Endothelial cell of umbilical vein (primary cell): ENCODE results near the gene CAPS. TPM values are rescaled to one million over a fixed set of nuclear protein-coding genes. Genes with fewer than 3 reads are reported as not detected.

Experiments used
- BruUV-seq: library from RNA; stranded (reverse); fragments of 400-500 nt; replicated peaks from 2 replicates; lab custom pipeline; 2021; lab: Mats Ljungman, UMichigan
- CTCF ChIA-PET: fragments of 300-600, 350-600 bp; sonication (Branson Sonifier 250); formaldehyde crosslinking; loops from one replicate; lab custom pipeline; 2021; ENCODE audit warnings: antibody characterized with exemption, inconsistent platforms; lab: Charles Lee
- POLR2A ChIA-PET: fragments of 300-600, 350-600 bp; sonication (Branson Sonifier 250); formaldehyde crosslinking; loops from one replicate; lab custom pipeline; 2021; ENCODE audit warnings: antibody characterized with exemption, inconsistent platforms; lab: Charles Lee
- DNase-seq: peaks from one replicate; pipeline ENCODE4 v3.0.0-alpha.2; 2011; ENCODE audit warnings: low read depth, low spot score
- FAIRE-seq: peaks from 2 replicates; lab custom pipeline; 2011; peaks lifted over from hg19 to GRCh38; lab: Jason Lieb, UNC
- H2AFZ ChIP-seq: 2 replicates; pipeline ENCODE4 v1.6.0; 2012; ENCODE audit warnings: low read depth, low read length, control low read depth, inconsistent platforms
- H3K27ac ChIP-seq: 2 replicates; pipeline ENCODE4 v1.5.1; 2011; ENCODE audit warnings: low read depth, mild to moderate bottlenecking, control low read depth, low read length, moderate library complexity; ENCODE audit not compliant: insufficient read depth
- H3K27me3 ChIP-seq, 2 experiments: 2 replicates each; pipeline versions ENCODE4 v1.6.0 to v1.6.1; 2011; ENCODE audit warnings: low read length in 2 of 2, mixed read lengths in 1 of 2; ENCODE audit not compliant: control insufficient read depth in 2 of 2, insufficient read depth in 2 of 2
- H3K36me3 ChIP-seq, 2 experiments: 2 replicates in 1 of 2; 3 replicates in 1 of 2; pipeline ENCODE4 v1.5.1; 2011; ENCODE audit warnings: low read length in 2 of 2, mild to moderate bottlenecking in 1 of 2, moderate library complexity in 1 of 2; ENCODE audit not compliant: control insufficient read depth in 2 of 2, insufficient read depth in 2 of 2; ENCODE audit errors: extremely low read depth in 1 of 2
- H3K4me1 ChIP-seq: 3 replicates; pipeline ENCODE4 v1.5.1; 2011; ENCODE audit warnings: mild to moderate bottlenecking, low read length; ENCODE audit not compliant: control insufficient read depth, insufficient read depth; ENCODE audit errors: extremely low read depth
- H3K4me2 ChIP-seq: 2 replicates; pipeline ENCODE4 v1.6.1; 2011; ENCODE audit warnings: low read length, control low read depth, mixed read lengths; ENCODE audit not compliant: insufficient read depth
- H3K4me3 ChIP-seq, 3 experiments: fragments of 200-600 bp in 1 of 3; sonication (generic), shearing (Covaris generic) in 1 of 3; replicated peaks in 1 of 3; 2 replicates each; pipeline ENCODE4 v1.5.1; 2011 to 2016; ENCODE audit warnings: control low read depth in 3 of 3, low read length in 3 of 3, mild to moderate bottlenecking in 2 of 3, inconsistent platforms in 1 of 3, low read depth in 1 of 3, moderate library complexity in 1 of 3; ENCODE audit not compliant: insufficient read depth in 1 of 3
- H3K79me2 ChIP-seq: 2 replicates; pipeline ENCODE4 v1.6.0; 2012; ENCODE audit warnings: low read length, inconsistent platforms; ENCODE audit not compliant: control insufficient read depth, insufficient read depth
- H3K9ac ChIP-seq: replicated peaks from 2 replicates; pipeline ENCODE3; 2011; ENCODE audit warnings: low read length, control low read depth; ENCODE audit not compliant: insufficient read depth; ENCODE audit errors: extremely low read depth
- H3K9me1 ChIP-seq: replicated peaks from 3 replicates; pipeline ENCODE4 v1.6.0; 2011; ENCODE audit warnings: mild to moderate bottlenecking, low read length; ENCODE audit not compliant: control insufficient read depth, insufficient read depth; ENCODE audit errors: extremely low read depth
- H3K9me3 ChIP-seq: replicated peaks from 2 replicates; pipeline ENCODE4 v1.5.1; 2012; ENCODE audit warnings: low read length, inconsistent platforms; ENCODE audit not compliant: control insufficient read depth, insufficient read depth
- H4K20me1 ChIP-seq: replicated peaks from 2 replicates; pipeline ENCODE3; 2011; ENCODE audit warnings: mild to moderate bottlenecking, low read length; ENCODE audit not compliant: control insufficient read depth, insufficient read depth; ENCODE audit errors: extremely low read depth
- CTCF ChIP-seq, 2 donors: IDR thresholded peaks; 1 replicate in 1 of 2; 2 replicates in 1 of 2; pipeline ENCODE4 v1.5.1; 2011; ENCODE audit warnings: low read length in 2 of 2, mild to moderate bottlenecking in 2 of 2, moderate library complexity in 2 of 2, control low read depth in 1 of 2, inconsistent platforms in 1 of 2, low read depth in 1 of 2; ENCODE audit not compliant: insufficient read depth in 1 of 2; ENCODE audit errors: extremely low read depth in 1 of 2
- EZH2 ChIP-seq: IDR thresholded peaks from 2 replicates; pipeline ENCODE4 v1.6.1; 2012; ENCODE audit warnings: borderline replicate concordance, low read depth, mild to moderate bottlenecking, moderate library complexity, low read length, inconsistent platforms; ENCODE audit not compliant: severe bottlenecking
- FOS ChIP-seq: IDR thresholded peaks from 2 replicates; pipeline ENCODE4 v1.6.1; 2011; ENCODE audit warnings: mild to moderate bottlenecking, low read length, moderate library complexity, borderline replicate concordance; ENCODE audit not compliant: insufficient read depth
- GATA2 ChIP-seq: IDR thresholded peaks from 2 replicates; pipeline ENCODE4 v1.7.0; 2011; ENCODE audit warnings: low read depth, mild to moderate bottlenecking, moderate library complexity, mixed read lengths, low read length; ENCODE audit not compliant: insufficient read length, insufficient read depth
- JUN ChIP-seq: IDR thresholded peaks from 2 replicates; pipeline ENCODE4 v1.6.1; 2011; ENCODE audit warnings: borderline replicate concordance, low read depth; ENCODE audit not compliant: insufficient read length, insufficient read depth
- MAX ChIP-seq: IDR thresholded peaks from 2 replicates; pipeline ENCODE4 v1.6.1; 2011; ENCODE audit not compliant: insufficient read depth, insufficient read length
- MYC ChIP-seq: IDR thresholded peaks from one replicate; pipeline ENCODE4 v1.6.1; 2011; ENCODE audit warnings: mild to moderate bottlenecking, low read depth, low read length
- POLR2A ChIP-seq: IDR thresholded peaks from 2 replicates; pipeline ENCODE4 v1.6.1; 2012; ENCODE audit warnings: low read depth, mild to moderate bottlenecking, control low read depth, low read length
- POLR2AphosphoS5 ChIP-seq: IDR thresholded peaks from 2 replicates; pipeline ENCODE4 v1.6.1; 2012; ENCODE audit warnings: low read depth, mild to moderate bottlenecking, control low read depth, low read length, moderate library complexity; ENCODE audit not compliant: insufficient read depth
- dilution Hi-C: fragments of 300-500 bp; cut with MboI; formaldehyde crosslinking; loops from one replicate; pipeline ENCODE4 v1.15.0; 2019; ENCODE audit warnings: low sequenced_read_pairs; ENCODE audit not compliant: extremely low pct_ligation_motif_present
- intact Hi-C: fragments of 100-400 bp; cut with micrococcal nuclease; formaldehyde crosslinking; loops from one replicate; pipeline ENCODE4 v1.10.0; 2022
- polyA plus RNA-seq, 4 experiments: library from polyadenylated mRNA; depleted of rRNA in 3 of 4; stranded (reverse) in 3 of 4; unstranded in 1 of 4; fragments of >200 nt; gene quantifications; 2 replicates each; pipeline versions ENCODE4 v1.2.1 to v1.2.3, GENCODE V29; 2011 to 2012; ENCODE audit warnings: missing spikeins in 1 of 4
- total RNA-seq: library from RNA; stranded (reverse); gene quantifications from 2 replicates; pipeline ENCODE4 v1.2.3, GENCODE V29; 2021

The CAPS gene
- total and polyA plus RNA-seq, 2 donors (not counting 3 experiments of a cell fraction or from before 2014, with no cell fraction given) = 6.9 to 8.9 TPM

- H3K36me3 ChIP-seq = peaks cover 13 to 67% of the 10 kb centered on the region in 2 experiments
- dilution Hi-C loops (no loop called here), intact Hi-C loops (no loop called here)
- H3K27me3 ChIP-seq = no peaks in the 10 kb centered on the region
- no TSS peak for BruUV-seq
- H3K4me1 ChIP-seq = no peaks in the 10 kb centered on the region
- CTCF ChIA-PET = interaction anchor here (1.5 kb wide), 1 partner anchor 95 kb away, joined by 5 read pairs; no protein-coding TSS in a partner anchor
- no peaks in the 10 kb centered on the region for H3K79me2 ChIP-seq
- no peak overlapping the region for H3K4me3 ChIP-seq
- H3K9ac ChIP-seq = no peak overlapping the region
- no peak for TF ChIP-seq MAX
- TF ChIP-seq POLR2A = no peak
- no peak for TF ChIP-seq POLR2AphosphoS5
- no peak for TF ChIP-seq EZH2
- no peak for TF ChIP-seq MYC
- no peak for TF ChIP-seq GATA2
- no peak for TF ChIP-seq FOS
- TF ChIP-seq JUN = no peak
- TF ChIP-seq CTCF (IDR thresholded peaks at IDR 0.05; ENCODE audit: extremely low read depth in 1 of 2, insufficient read depth in 1 of 2, low read depth in 1 of 2, low read length in 2 of 2) = no peak
- no peak for FAIRE-seq
- no peaks in the 10 kb centered on the region for H3K9me3 ChIP-seq
- POLR2A ChIA-PET = no interaction called here
- H3K27ac ChIP-seq = no peak overlapping the region
- no peak for DNase-seq
- H3K9me1 ChIP-seq = no peaks in the 10 kb centered on the region
- H4K20me1 ChIP-seq = no peaks in the 10 kb centered on the region
- H2AFZ ChIP-seq = no peak overlapping the region
- H3K4me2 ChIP-seq = no peak overlapping the region
Measured at GRCh38 chr19:5927441-5927821, 13.4 kb downstream of the CAPS start.
